Hepatocyte (in vitro differentiated cells): Measurements from ENCODE around the gene TBC1D30.

Experiments used
- EZH2 ChIP-seq: fragments of 200-600 bp; sonication (generic); IDR thresholded peaks from 2 replicates; pipeline ENCODE4 v1.6.1; 2016; ENCODE audit warnings: antibody characterized with exemption, mild to moderate bottlenecking, borderline replicate concordance
- EZH2phosphoT487 ChIP-seq: fragments of 200-600 bp; sonication (generic); IDR thresholded peaks from one replicate; pipeline ENCODE4 v1.6.1; 2018; ENCODE audit warnings: antibody characterized with exemption, mild to moderate bottlenecking, low read depth, moderate library complexity; ENCODE audit not compliant: unreplicated experiment, severe bottlenecking
- TF ChIP-seq, protein P1 (sequence below): fragments of 200-600 bp; sonication (generic); IDR thresholded peaks from 2 replicates; pipeline ENCODE4 v1.5.1; 2016; ENCODE audit warnings: antibody characterized with exemption, mild to moderate bottlenecking; ENCODE audit not compliant: poor library complexity

DNA sequence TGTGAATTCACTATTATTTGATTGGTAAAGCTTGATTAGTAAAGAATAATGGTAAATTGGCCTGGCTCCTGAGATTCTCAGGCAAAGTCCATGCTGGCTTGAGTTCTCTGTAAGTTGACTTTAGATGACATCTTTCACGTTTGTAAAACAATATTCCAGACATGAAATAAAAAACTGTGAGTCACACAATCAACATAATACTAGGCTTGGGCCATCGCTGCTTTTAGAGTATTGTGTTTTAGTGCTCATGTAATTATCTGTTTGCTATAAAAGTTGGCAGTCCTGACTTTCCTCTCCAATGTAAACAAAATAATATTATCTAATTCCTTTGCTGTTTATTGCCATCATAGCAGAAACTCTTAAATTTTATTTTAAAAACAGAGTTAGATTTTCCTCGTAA lies 3.9 kb upstream of the TBC1D30 start:
- TF ChIP-seq, protein P1, sequence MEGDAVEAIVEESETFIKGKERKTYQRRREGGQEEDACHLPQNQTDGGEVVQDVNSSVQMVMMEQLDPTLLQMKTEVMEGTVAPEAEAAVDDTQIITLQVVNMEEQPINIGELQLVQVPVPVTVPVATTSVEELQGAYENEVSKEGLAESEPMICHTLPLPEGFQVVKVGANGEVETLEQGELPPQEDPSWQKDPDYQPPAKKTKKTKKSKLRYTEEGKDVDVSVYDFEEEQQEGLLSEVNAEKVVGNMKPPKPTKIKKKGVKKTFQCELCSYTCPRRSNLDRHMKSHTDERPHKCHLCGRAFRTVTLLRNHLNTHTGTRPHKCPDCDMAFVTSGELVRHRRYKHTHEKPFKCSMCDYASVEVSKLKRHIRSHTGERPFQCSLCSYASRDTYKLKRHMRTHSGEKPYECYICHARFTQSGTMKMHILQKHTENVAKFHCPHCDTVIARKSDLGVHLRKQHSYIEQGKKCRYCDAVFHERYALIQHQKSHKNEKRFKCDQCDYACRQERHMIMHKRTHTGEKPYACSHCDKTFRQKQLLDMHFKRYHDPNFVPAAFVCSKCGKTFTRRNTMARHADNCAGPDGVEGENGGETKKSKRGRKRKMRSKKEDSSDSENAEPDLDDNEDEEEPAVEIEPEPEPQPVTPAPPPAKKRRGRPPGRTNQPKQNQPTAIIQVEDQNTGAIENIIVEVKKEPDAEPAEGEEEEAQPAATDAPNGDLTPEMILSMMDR: no peak
- no peak for TF ChIP-seq EZH2phosphoT487
- no peak for TF ChIP-seq EZH2
